ENCODE measurements around the gene POU6F2. TPM values are rescaled to one million over a fixed set of nuclear protein-coding genes. Genes with fewer than 3 reads are reported as not detected.
A peak's percentile ranks its signal among the peaks of the same experiment; 100 is the strongest.

POU6F2 gene
- total RNA-seq, 1 donor from 2014 or later: 0.24 TPM

- H3K4me3 Mint-ChIP-seq: no peak overlapping the region
- ChIA-PET POLR2A (no interaction called here), CTCF (no interaction called here)
- peaks cover 2% of the 10 kb centered on the region for H3K27me3 Mint-ChIP-seq
- no peak overlapping the region for H3K27ac Mint-ChIP-seq
- TF ChIP-seq, protein P1, sequence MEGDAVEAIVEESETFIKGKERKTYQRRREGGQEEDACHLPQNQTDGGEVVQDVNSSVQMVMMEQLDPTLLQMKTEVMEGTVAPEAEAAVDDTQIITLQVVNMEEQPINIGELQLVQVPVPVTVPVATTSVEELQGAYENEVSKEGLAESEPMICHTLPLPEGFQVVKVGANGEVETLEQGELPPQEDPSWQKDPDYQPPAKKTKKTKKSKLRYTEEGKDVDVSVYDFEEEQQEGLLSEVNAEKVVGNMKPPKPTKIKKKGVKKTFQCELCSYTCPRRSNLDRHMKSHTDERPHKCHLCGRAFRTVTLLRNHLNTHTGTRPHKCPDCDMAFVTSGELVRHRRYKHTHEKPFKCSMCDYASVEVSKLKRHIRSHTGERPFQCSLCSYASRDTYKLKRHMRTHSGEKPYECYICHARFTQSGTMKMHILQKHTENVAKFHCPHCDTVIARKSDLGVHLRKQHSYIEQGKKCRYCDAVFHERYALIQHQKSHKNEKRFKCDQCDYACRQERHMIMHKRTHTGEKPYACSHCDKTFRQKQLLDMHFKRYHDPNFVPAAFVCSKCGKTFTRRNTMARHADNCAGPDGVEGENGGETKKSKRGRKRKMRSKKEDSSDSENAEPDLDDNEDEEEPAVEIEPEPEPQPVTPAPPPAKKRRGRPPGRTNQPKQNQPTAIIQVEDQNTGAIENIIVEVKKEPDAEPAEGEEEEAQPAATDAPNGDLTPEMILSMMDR (IDR thresholded peaks at IDR 0.05): no peak
- H3K36me3 Mint-ChIP-seq (ENCODE audit: low read depth): no peaks in the 10 kb centered on the region
- H3K9me3 Mint-ChIP-seq: no peaks in the 10 kb centered on the region
- H3K4me1 Mint-ChIP-seq: peaks cover 24% of the 10 kb centered on the region
- intact Hi-C loops (cut with micrococcal nuclease): no loop called here
- DNase-seq (no peak), ATAC-seq (ENCODE audit: low read depth) (no peak)
Measured at GRCh38 chr7:39432807-39433416, 455.2 kb downstream of the POU6F2 start.

DNA sequence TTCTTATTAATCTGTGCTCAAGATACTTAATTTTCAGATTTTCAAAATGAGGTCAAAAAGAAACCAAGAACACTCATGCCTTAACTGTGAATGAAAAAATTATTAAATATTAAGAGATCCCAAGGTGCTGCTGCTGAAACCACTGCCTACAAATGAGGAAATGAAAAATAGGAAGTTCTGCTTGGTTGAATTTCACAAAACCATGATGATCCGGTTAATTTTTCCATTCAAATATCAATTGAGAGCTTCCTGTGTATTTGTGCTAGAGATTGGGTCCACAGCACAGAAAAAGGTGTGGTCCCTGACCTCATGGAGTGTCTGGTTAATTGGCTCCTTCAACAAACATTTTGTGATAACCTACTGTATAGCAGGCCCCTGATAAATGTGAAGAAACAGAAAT is 455.8 kb downstream of the POU6F2 start:
- TF ChIP-seq, protein P1 (IDR thresholded peaks at IDR 0.05): no peak

DNA sequence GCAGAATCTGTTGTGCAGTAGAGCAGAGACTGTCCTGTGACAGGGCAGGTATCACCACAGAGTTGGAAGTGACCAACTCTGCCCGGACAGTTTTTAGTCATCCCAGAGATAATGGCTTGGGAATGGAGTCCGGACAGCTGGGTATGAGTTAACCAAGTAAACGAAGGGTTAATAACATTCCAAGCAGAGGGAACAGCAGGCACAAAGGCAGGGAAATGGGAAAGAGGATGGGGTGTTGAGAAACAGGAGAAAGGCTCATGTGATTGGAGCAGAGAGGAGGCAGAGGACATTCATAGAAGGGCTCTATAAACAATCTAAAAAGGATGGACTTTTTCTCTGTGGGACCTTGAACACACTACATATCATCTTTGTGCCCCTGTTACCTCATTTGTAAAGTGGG is 456.3 kb downstream of the POU6F2 start:
- no peak overlapping the region for H3K4me3 Mint-ChIP-seq
- H3K27me3 Mint-ChIP-seq: peaks cover 4% of the 10 kb centered on the region
- ATAC-seq (ENCODE audit: low read depth): no peak
- intact Hi-C loops (cut with micrococcal nuclease): no loop called here
- TF ChIP-seq, protein P1 (IDR thresholded peaks at IDR 0.05): no peak
- H3K4me1 Mint-ChIP-seq: peaks cover 24% of the 10 kb centered on the region
- CTCF ChIA-PET: no interaction called here
- H3K9me3 Mint-ChIP-seq: peaks cover 2% of the 10 kb centered on the region
- no peak overlapping the region for H3K27ac Mint-ChIP-seq
- no peak for DNase-seq
- H3K36me3 Mint-ChIP-seq (ENCODE audit: low read depth): no peaks in the 10 kb centered on the region
- POLR2A ChIA-PET: no interaction called here

More for the DNA sequence above, 455.8 kb downstream of the POU6F2 start:
- Mint-ChIP-seq H3K36me3 (ENCODE audit: low read depth) (no peaks in the 10 kb centered on the region), H3K4me3 (no peak overlapping the region), H3K4me1 (peaks cover 24% of the 10 kb centered on the region), H3K27ac (no peak overlapping the region), H3K27me3 (peaks cover 3% of the 10 kb centered on the region), H3K9me3 (peaks cover under 1% of the 10 kb centered on the region)
- POLR2A ChIA-PET: no interaction called here
- ATAC-seq (ENCODE audit: low read depth) (peak; percentile 40), DNase-seq (no peak)
- CTCF ChIA-PET: no interaction called here
- intact Hi-C loops (cut with micrococcal nuclease): no loop called here

DNA sequence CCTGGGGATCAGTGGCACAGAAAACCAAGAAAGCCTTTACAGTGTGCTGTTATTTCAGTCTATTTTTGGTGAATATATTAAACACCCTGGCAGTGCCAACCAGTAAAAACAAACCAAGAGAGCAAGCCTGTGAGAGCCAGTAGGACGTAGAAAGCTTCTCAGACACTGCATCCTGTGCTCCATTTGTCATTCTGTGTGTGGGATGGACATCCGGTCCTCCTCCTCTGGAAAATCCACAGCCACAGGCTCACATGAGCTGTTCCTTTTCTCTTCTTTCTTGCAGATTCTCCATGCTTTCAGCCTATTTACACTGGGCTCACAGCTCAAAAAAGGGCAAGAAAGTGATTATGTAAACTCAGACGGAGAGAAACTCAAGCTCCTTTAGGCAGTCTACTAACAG is 468.8 kb downstream of the POU6F2 start:
- intact Hi-C loops (cut with micrococcal nuclease): no loop called here
- no peak for ATAC-seq (ENCODE audit: low read depth)
- TF ChIP-seq, protein P1 (IDR thresholded peaks at IDR 0.05): no peak
- H3K9me3 Mint-ChIP-seq: no peaks in the 10 kb centered on the region
- no peaks in the 10 kb centered on the region for H3K4me1 Mint-ChIP-seq
- no peak overlapping the region for H3K4me3 Mint-ChIP-seq
- ChIA-PET CTCF (interaction anchor here (1.4 kb wide), 1 partner anchor 7 kb away, joined by 5 read pairs; no protein-coding TSS in a partner anchor), POLR2A (no interaction called here)
- no peak overlapping the region for H3K27ac Mint-ChIP-seq
- no peaks in the 10 kb centered on the region for H3K36me3 Mint-ChIP-seq (ENCODE audit: low read depth)
- peaks cover 9% of the 10 kb centered on the region for H3K27me3 Mint-ChIP-seq
- no peak for DNase-seq

DNA sequence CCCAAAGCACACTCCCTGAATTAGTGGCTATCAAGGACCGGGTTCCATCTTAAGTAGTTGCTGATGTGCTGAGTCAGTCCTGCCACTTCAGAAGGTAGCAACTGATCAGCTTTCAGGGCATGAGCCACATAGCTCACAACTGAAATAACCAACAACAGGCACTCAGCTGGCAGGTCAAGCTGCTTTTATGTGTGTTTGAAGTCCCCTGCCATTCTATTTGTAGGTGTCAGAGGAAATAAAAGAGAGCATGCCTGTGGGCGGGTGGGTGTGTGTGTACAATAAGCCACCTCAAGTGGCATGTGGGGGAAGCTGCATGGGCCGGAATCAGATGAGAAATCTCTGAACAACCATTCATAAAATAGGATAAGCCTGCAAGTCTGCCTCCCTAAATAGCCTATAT is 474.2 kb downstream of the POU6F2 start:
- ChIA-PET CTCF (no interaction called here), POLR2A (no interaction called here)
- Mint-ChIP-seq H3K4me3 (no peak overlapping the region), H3K27me3 (no peaks in the 10 kb centered on the region), H3K9me3 (no peaks in the 10 kb centered on the region), H3K27ac (no peak overlapping the region), H3K36me3 (ENCODE audit: low read depth) (no peaks in the 10 kb centered on the region), H3K4me1 (no peaks in the 10 kb centered on the region)
- TF ChIP-seq, protein P1 (IDR thresholded peaks at IDR 0.05): no peak
- intact Hi-C loops (cut with micrococcal nuclease): loop anchor here (2.0 kb wide), 1 partner anchor 69 kb away; no protein-coding TSS in a partner anchor
- ATAC-seq (ENCODE audit: low read depth) (no peak), DNase-seq (no peak)
